Measurements from ENCODE around the gene KPRP. TPM values are rescaled to one million over a fixed set of nuclear protein-coding genes. Genes with fewer than 3 reads are reported as not detected.

KPRP gene
- total and polyA plus RNA-seq, 2 experiments from 2014 or later = not detected

DNA sequence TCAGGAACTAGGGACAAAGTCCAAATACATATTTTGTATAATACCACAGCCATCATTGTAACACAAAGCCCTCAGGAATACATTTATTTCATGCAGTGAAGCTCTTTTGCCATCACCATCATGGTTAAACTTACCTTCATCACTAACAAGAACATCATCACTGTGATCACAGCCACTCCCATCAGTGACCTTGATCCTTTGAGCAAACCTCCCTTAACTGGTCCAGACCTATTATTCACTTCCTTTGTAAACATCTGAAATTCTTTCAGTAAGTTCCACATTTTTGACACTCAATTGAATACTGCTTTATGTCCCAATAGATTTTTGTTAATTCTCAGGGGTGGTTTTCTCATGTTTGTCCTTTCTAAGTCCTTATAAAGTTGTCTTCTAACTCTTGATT, 16.2 kb upstream of the KPRP start:
- H3K9me2 ChIP-seq (ENCODE audit: insufficient read depth) = peaks cover 15% of the 10 kb centered on the region
- H4K20me1 ChIP-seq (replicated peaks; ENCODE audit: insufficient read depth) = no peaks in the 10 kb centered on the region
- H3K27me3 ChIP-seq (ENCODE audit: insufficient read depth) = no peaks in the 10 kb centered on the region
- no peaks in the 10 kb centered on the region for H3K36me3 ChIP-seq (ENCODE audit: insufficient read depth)
- no peaks in the 10 kb centered on the region; the same call in 2 of the 3 replicates for H3K9me3 Mint-ChIP-seq
- no peak overlapping the region for H2AFZ ChIP-seq
- no peaks in the 10 kb centered on the region for H3K36me3 Mint-ChIP-seq (ENCODE audit: low read depth)
- no peak overlapping the region for H3K27ac Mint-ChIP-seq
- no peak for TF ChIP-seq EZH2 (IDR thresholded peaks at IDR 0.05; ENCODE audit: low read depth, unreplicated experiment)
- TF ChIP-seq, protein P1, sequence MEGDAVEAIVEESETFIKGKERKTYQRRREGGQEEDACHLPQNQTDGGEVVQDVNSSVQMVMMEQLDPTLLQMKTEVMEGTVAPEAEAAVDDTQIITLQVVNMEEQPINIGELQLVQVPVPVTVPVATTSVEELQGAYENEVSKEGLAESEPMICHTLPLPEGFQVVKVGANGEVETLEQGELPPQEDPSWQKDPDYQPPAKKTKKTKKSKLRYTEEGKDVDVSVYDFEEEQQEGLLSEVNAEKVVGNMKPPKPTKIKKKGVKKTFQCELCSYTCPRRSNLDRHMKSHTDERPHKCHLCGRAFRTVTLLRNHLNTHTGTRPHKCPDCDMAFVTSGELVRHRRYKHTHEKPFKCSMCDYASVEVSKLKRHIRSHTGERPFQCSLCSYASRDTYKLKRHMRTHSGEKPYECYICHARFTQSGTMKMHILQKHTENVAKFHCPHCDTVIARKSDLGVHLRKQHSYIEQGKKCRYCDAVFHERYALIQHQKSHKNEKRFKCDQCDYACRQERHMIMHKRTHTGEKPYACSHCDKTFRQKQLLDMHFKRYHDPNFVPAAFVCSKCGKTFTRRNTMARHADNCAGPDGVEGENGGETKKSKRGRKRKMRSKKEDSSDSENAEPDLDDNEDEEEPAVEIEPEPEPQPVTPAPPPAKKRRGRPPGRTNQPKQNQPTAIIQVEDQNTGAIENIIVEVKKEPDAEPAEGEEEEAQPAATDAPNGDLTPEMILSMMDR (conservative IDR thresholded peaks at IDR 0.05; ENCODE audit: low read depth in 2 of 2) = no peak
- TF ChIP-seq POLR2AphosphoS5 (IDR thresholded peaks at IDR 0.05; ENCODE audit: low read depth) = no peak
- TF ChIP-seq ZNF331 (CRISPR knock-in tag; IDR thresholded peaks at IDR 0.05; ENCODE audit: low read depth) = no peak
- TF ChIP-seq STAT1 (IDR thresholded peaks at IDR 0.05; ENCODE audit: unreplicated experiment) = no peak
- TF ChIP-seq JUNB (IDR thresholded peaks at IDR 0.05; ENCODE audit: unreplicated experiment) = no peak
- H3F3A ChIP-seq (replicated peaks; ENCODE audit: low read depth) = no peaks in the 10 kb centered on the region
- H3K4me3 ChIP-seq = no peak overlapping the region
- H3K27me3 Mint-ChIP-seq (ENCODE audit: insufficient read depth, low read depth, poor library complexity) = peaks cover 6% of the 10 kb centered on the region
- DNase-seq (ENCODE audit: low spot score) (no peak), ATAC-seq (no peak)
- peaks cover 12% of the 10 kb centered on the region for H3K4me1 ChIP-seq (ENCODE audit: insufficient read depth)
- H3K79me2 ChIP-seq (replicated peaks; ENCODE audit: insufficient read depth) = no peaks in the 10 kb centered on the region
- H3K4me3 Mint-ChIP-seq = no peak overlapping the region
- H3K4me2 ChIP-seq = no peak overlapping the region
- peaks cover 7% of the 10 kb centered on the region for H3K4me1 Mint-ChIP-seq
- H3K27ac ChIP-seq (ENCODE audit: low read depth) = no peak overlapping the region

DNA sequence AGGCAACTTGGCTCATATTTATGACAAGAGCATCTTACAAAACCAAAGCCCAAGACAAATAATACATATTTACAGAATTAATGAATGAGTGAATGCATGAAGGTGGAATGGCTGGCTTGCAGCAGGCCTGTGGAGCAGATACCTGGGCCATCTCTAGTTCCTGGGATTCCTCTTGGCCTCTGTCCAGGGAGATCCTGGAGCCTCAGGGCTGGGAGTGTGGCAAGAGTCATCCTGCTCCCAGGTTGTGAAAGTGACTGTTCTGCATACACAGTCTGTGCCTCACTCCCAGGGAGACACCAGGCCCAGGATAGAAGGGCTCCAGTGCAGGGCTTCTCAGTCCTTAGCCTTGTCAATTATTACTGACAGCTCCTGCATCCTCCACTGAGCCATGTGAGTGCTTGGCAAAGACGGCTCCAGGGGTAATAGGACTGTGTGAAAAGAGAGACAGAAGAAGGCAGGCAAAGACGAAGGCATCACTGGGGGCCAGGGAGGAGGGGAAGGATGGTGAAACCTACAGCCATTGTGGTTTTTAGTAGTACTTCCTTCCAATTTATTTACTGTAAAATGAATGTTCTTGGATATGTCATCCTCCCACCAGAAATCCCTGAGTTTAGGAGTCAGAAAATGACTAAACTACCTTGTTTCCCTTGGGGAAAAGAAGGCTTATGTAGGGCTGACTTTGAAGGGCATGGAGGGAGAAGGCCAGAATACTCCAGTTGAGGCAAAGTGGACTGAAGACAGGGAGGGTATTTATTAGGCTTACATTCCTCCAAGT, 14.3 kb upstream of the KPRP start:
- no peak overlapping the region for H3K4me2 ChIP-seq
- peaks cover 7% of the 10 kb centered on the region for H3K4me1 Mint-ChIP-seq

More for the DNA sequence above, 14.3 kb upstream of the KPRP start:
- H3K9me2 ChIP-seq (ENCODE audit: insufficient read depth) = peaks cover 15% of the 10 kb centered on the region
- peak overlapping the region; percentile 43; the same call in 1 of the 2 replicates for H2AFZ ChIP-seq
- H3K36me3 Mint-ChIP-seq (ENCODE audit: low read depth) = no peaks in the 10 kb centered on the region
- no peaks in the 10 kb centered on the region for H3F3A ChIP-seq (replicated peaks; ENCODE audit: low read depth)
- no peaks in the 10 kb centered on the region for H3K27me3 ChIP-seq (ENCODE audit: insufficient read depth)
- H3K27ac Mint-ChIP-seq = no peak overlapping the region
- H3K4me3 Mint-ChIP-seq = no peak overlapping the region
- DNase-seq (ENCODE audit: low spot score) (no peak), ATAC-seq (no peak)
- H3K36me3 ChIP-seq (ENCODE audit: insufficient read depth) = no peaks in the 10 kb centered on the region
- no peak overlapping the region for H3K27ac ChIP-seq (ENCODE audit: low read depth)
- H3K9me3 Mint-ChIP-seq = no peaks in the 10 kb centered on the region; the same call in 2 of the 3 replicates
- no peak overlapping the region for H3K4me3 ChIP-seq
- H3K27me3 Mint-ChIP-seq (ENCODE audit: insufficient read depth, low read depth, poor library complexity) = peaks cover 3% of the 10 kb centered on the region
- TF ChIP-seq POLR2AphosphoS5 (IDR thresholded peaks at IDR 0.05; ENCODE audit: low read depth) = no peak
- TF ChIP-seq, protein P1 (conservative IDR thresholded peaks at IDR 0.05; ENCODE audit: low read depth in 2 of 2) = no peak
- TF ChIP-seq STAT1 (IDR thresholded peaks at IDR 0.05; ENCODE audit: unreplicated experiment) = no peak
- no peaks in the 10 kb centered on the region for H3K79me2 ChIP-seq (replicated peaks; ENCODE audit: insufficient read depth)
- no peaks in the 10 kb centered on the region for H4K20me1 ChIP-seq (replicated peaks; ENCODE audit: insufficient read depth)
- peaks cover 12% of the 10 kb centered on the region for H3K4me1 ChIP-seq (ENCODE audit: insufficient read depth)

Measured in GM23338 (cell line).